Measurements from ENCODE around the gene MEX3C.

Gene MEX3C

GRCh38 chr18:51197661-51198424 is at the start of gene MEX3C:
Gene MEX3C, minus strand, starts transcription at chr18:51197681. Its CDS starts 361 bp downstream, at chr18:51197320.
- no peak for TF ChIP-seq ZFX (IDR thresholded peaks at IDR 0.05)
- peak; percentile 6; the same call in 1 of the 2 replicates for TF ChIP-seq CTCF (conservative IDR thresholded peaks at IDR 0.05)
- H3K27ac ChIP-seq: peak within 1 kb of the TSS; percentile 82

GRCh38 chr18:51241226-51241625 is 43.7 kb upstream of the MEX3C start:
- H3K27ac ChIP-seq: no peak overlapping the region
- TF ChIP-seq ZFX (IDR thresholded peaks at IDR 0.05): no peak
- TF ChIP-seq CTCF (conservative IDR thresholded peaks at IDR 0.05): no peak

GRCh38 chr18:51236225-51236624 is 38.7 kb upstream of the MEX3C start:
- H3K27ac ChIP-seq: no peak overlapping the region

GRCh38 chr18:51235009-51235789 is 37.7 kb upstream of the MEX3C start:
- TF ChIP-seq ZFX (IDR thresholded peaks at IDR 0.05) (no peak), CTCF (conservative IDR thresholded peaks at IDR 0.05) (no peak)

More at GRCh38 chr18:51236225-51236624, 38.7 kb upstream of the MEX3C start:
- TF ChIP-seq CTCF (conservative IDR thresholded peaks at IDR 0.05) (no peak), ZFX (IDR thresholded peaks at IDR 0.05) (no peak)

GRCh38 chr18:51234117-51235008 is 36.9 kb upstream of the MEX3C start:
- TF ChIP-seq ZFX (IDR thresholded peaks at IDR 0.05) (no peak), CTCF (conservative IDR thresholded peaks at IDR 0.05) (no peak)

More at GRCh38 chr18:51235009-51235789, 37.7 kb upstream of the MEX3C start:
- no peak overlapping the region for H3K27ac ChIP-seq

GRCh38 chr18:51229328-51229727 is 31.8 kb upstream of the MEX3C start:
- TF ChIP-seq ZFX (IDR thresholded peaks at IDR 0.05): no peak
- no peak for TF ChIP-seq CTCF (conservative IDR thresholded peaks at IDR 0.05)
- H3K27ac ChIP-seq: no peak overlapping the region

More at GRCh38 chr18:51234117-51235008, 36.9 kb upstream of the MEX3C start:
- H3K27ac ChIP-seq: no peak overlapping the region
